ENCODE data around the gene ARHGEF10L.

- no peak for TF ChIP-seq CTCF (conservative IDR thresholded peaks at IDR 0.05; ENCODE audit: low read depth, low read length)
- no peak for TF ChIP-seq EZH2phosphoT487 (IDR thresholded peaks at IDR 0.05; ENCODE audit: borderline replicate concordance, low read length)
Measured at GRCh38 chr1:17525996-17526686, 13.4 kb upstream of the ARHGEF10L start.

Measured in PC-3 (cell line).